Measurements from ENCODE around the gene LSM4. TPM values are rescaled to one million over a fixed set of nuclear protein-coding genes. Genes with fewer than 3 reads are reported as not detected.

The LSM4 gene
- total RNA-seq, 1 donor from 2014 or later = 69.0 TPM

Small RNA genes lying within 50 kb of the gene (small RNA-seq; reads per million reads assigned to genes)
- gene MIR3188 (ENCODE audit: low replicate concordance) (0.12 reads per million), gene RN7SL513P (ENCODE audit: low replicate concordance) (not detected), gene RPL39P38 (ENCODE audit: low replicate concordance) (not detected)

Other genes with a start within 250 kb of the LSM4 start
- 0.10 TPM for gene IL12RB1, start 236.1 kb downstream of the LSM4 start, total RNA-seq
- 4.3 TPM for gene MAST3, start 225.3 kb downstream of the LSM4 start, total RNA-seq
- gene PIK3R2, start 169.9 kb downstream of the LSM4 start, total RNA-seq = 7.7 TPM
- 9.0 TPM for gene IFI30, start 149.3 kb downstream of the LSM4 start, total RNA-seq
- gene MPV17L2, start 129.9 kb downstream of the LSM4 start, total RNA-seq = 2.3 TPM
- 3.0 TPM for gene RAB3A, start 119.0 kb downstream of the LSM4 start, total RNA-seq
- 0.49 TPM for gene PDE4C, start 96.6 kb downstream of the LSM4 start, total RNA-seq
- gene IQCN, start 48.6 kb downstream of the LSM4 start, total RNA-seq = 0.99 TPM
- 129 TPM for gene JUND, start 41.5 kb downstream of the LSM4 start, total RNA-seq
- 9.6 TPM for gene PGPEP1, start 17.5 kb upstream of the LSM4 start, total RNA-seq
- gene GDF15, start 63.1 kb upstream of the LSM4 start, total RNA-seq = 5.8 TPM
- 3.7 TPM for gene LRRC25, start 74.5 kb upstream of the LSM4 start, total RNA-seq
- 24.8 TPM for gene SSBP4, start 96.3 kb upstream of the LSM4 start, total RNA-seq
- 24.6 TPM for gene ISYNA1, start 115.1 kb upstream of the LSM4 start, total RNA-seq
- 13.0 TPM for gene ELL, start 199.0 kb upstream of the LSM4 start, total RNA-seq
- 86.4 TPM for gene FKBP8, start 220.5 kb upstream of the LSM4 start, total RNA-seq
- 38.4 TPM for gene KXD1, start 234.8 kb upstream of the LSM4 start, total RNA-seq
- gene UBA52, start 248.8 kb upstream of the LSM4 start, total RNA-seq = 992 TPM

Data from skin of body (tissue), 2 donors.